ENCODE measurements around the gene SLC30A7.
"Not testable (repeated sequence)": the region's sequence is repeated elsewhere in the genome, so short reads cannot be mapped to it uniquely, and the experiment has no call there.

SLC30A7 gene

GRCh38 chr1:100883963-100884362 is 11.9 kb upstream of the SLC30A7 start:
- DNase-seq (ENCODE audit: low spot score): no peak

DNA sequence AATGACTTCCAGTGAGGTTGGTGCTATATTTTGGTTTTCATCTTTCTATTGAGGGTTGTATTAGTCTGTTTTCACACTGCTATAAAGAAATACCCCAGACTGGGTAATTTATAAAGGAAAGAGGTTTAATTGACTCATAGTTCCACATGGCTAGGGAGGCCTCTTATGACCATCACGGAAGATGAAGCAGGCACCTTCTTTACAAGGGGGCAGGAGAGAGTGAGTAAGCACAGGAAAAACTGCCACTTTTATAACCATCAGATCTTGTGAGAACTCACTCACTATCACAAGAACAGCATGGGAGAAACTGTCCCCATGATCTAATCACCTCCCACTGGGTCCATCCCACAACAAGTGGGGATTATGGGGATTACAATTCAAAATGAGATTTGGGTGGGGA is 6.9 kb upstream of the SLC30A7 start:
- in situ Hi-C loops (cut with MboI; ENCODE audit: low pct_unique_long_range_greater_than_20kb, low sequenced_read_pairs, unreplicated experiment): loop anchor here (25.0 kb wide), 1 partner anchor 1077 kb away; no protein-coding TSS in a partner anchor
- not testable (repeated sequence) for DNase-seq (ENCODE audit: low spot score)

More at GRCh38 chr1:100883963-100884362, 11.9 kb upstream of the SLC30A7 start:
- in situ Hi-C loops (cut with MboI; ENCODE audit: low pct_unique_long_range_greater_than_20kb, low sequenced_read_pairs, unreplicated experiment): loop anchor here (25.0 kb wide), 1 partner anchor 1072 kb away; no protein-coding TSS in a partner anchor
- TF ChIP-seq, protein P1, sequence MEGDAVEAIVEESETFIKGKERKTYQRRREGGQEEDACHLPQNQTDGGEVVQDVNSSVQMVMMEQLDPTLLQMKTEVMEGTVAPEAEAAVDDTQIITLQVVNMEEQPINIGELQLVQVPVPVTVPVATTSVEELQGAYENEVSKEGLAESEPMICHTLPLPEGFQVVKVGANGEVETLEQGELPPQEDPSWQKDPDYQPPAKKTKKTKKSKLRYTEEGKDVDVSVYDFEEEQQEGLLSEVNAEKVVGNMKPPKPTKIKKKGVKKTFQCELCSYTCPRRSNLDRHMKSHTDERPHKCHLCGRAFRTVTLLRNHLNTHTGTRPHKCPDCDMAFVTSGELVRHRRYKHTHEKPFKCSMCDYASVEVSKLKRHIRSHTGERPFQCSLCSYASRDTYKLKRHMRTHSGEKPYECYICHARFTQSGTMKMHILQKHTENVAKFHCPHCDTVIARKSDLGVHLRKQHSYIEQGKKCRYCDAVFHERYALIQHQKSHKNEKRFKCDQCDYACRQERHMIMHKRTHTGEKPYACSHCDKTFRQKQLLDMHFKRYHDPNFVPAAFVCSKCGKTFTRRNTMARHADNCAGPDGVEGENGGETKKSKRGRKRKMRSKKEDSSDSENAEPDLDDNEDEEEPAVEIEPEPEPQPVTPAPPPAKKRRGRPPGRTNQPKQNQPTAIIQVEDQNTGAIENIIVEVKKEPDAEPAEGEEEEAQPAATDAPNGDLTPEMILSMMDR (IDR thresholded peaks at IDR 0.05; ENCODE audit: extremely low read depth, insufficient read depth, missing control alignments): no peak

DNA sequence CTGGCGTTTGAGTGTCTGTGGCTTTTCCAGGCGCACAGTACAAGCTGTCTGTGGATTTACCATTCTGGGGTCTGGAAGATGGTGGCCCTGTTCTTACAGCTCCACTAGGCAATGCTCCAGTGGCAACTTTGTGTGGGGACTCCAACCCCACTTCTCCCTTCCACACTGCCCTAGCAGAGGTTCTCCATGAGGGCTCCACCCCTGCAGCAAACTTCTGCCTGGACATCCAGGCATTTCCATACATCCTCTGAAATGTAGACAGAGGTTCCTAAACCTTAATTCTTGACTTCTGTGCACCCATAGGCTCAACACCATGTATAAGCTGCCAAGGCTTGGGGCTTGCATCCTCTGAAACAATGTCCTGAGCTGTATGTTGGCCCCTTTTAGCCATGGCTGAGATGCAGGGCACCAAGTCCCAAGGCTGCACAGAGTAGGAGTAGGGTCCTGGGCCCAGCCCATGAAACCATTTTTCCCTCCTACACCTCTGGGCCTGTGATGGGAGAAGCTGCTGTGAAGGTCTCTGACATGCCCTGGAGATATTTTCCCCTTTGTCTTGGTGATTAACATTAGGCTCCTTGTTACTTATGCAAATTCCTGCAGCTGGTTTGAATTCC is 5.9 kb upstream of the SLC30A7 start:
- in situ Hi-C loops (cut with MboI; ENCODE audit: low pct_unique_long_range_greater_than_20kb, low sequenced_read_pairs, unreplicated experiment): loop anchor here (25.0 kb wide), 1 partner anchor 1078 kb away; no protein-coding TSS in a partner anchor
- DNase-seq (ENCODE audit: low spot score): not testable (repeated sequence)

DNA sequence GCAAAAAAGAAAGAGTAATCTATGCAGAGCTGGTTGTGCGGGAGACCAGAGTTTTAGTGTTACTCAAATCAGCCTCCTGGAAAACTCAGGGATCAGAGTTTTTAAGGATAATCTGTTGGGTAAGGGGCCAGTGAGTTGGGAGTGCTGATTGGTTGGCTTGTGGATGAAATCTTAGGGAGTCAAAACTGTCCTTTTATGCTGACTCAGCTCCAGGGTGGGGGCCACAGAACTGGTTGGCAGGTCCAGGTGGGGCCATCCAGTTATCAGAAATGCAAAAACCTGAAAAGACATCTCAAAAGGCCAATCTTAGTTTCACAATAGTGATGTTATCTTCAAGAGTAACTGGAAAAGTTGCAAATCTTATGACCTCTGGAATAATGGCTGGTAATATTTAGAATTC is 4.5 kb upstream of the SLC30A7 start:
- DNase-seq (ENCODE audit: low spot score): no peak
- TF ChIP-seq, protein P1 (IDR thresholded peaks at IDR 0.05; ENCODE audit: extremely low read depth, insufficient read depth, missing control alignments): no peak
- in situ Hi-C loops (cut with MboI; ENCODE audit: low pct_unique_long_range_greater_than_20kb, low sequenced_read_pairs, unreplicated experiment): loop anchor here (25.0 kb wide), 1 partner anchor 1079 kb away; no protein-coding TSS in a partner anchor

- no peak for DNase-seq (ENCODE audit: low spot score)
- TF ChIP-seq, protein P1 (IDR thresholded peaks at IDR 0.05; ENCODE audit: extremely low read depth, insufficient read depth, missing control alignments): no peak
- in situ Hi-C loops (cut with MboI; ENCODE audit: low pct_unique_long_range_greater_than_20kb, low sequenced_read_pairs, unreplicated experiment): loop anchor here (25.0 kb wide), 1 partner anchor 1080 kb away; no protein-coding TSS in a partner anchor
Measured at GRCh38 chr1:100892554-100892953, 3.3 kb upstream of the SLC30A7 start.

- TF ChIP-seq, protein P1 (IDR thresholded peaks at IDR 0.05; ENCODE audit: extremely low read depth, insufficient read depth, missing control alignments): no peak
- in situ Hi-C loops (cut with MboI; ENCODE audit: low pct_unique_long_range_greater_than_20kb, low sequenced_read_pairs, unreplicated experiment): loop anchor here (25.0 kb wide), 1 partner anchor 1081 kb away; no protein-coding TSS in a partner anchor
- DNase-seq (ENCODE audit: low spot score): no peak
Measured at GRCh38 chr1:100893718-100894117, 2.2 kb upstream of the SLC30A7 start.

GRCh38 chr1:100894603-100895539 is 1.0 kb upstream of the SLC30A7 start, which contains the start of gene EXTL2:
Gene EXTL2 (minus strand): TSS chr1:100894842. CDS start chr1:100888757, 6,085 bp downstream.
- DNase-seq (ENCODE audit: low spot score): peak; percentile 73
- TF ChIP-seq, protein P1 (IDR thresholded peaks at IDR 0.05; ENCODE audit: extremely low read depth, insufficient read depth, missing control alignments): no peak
- in situ Hi-C loops (cut with MboI; ENCODE audit: low pct_unique_long_range_greater_than_20kb, low sequenced_read_pairs, unreplicated experiment): loop anchor here (25.0 kb wide), 1 partner anchor 1083 kb away; no protein-coding TSS in a partner anchor
